Parathyroid adenoma (tissue), 2 donors: ENCODE results near the gene PADI3.

Experiments used
- H2AFZ ChIP-seq: fragments of 300-600 bp; sonication (generic); one replicate; pipeline ENCODE4 v1.7.0; 2017; ENCODE audit warnings: antibody characterized with exemption, mild to moderate bottlenecking
- H3K27ac ChIP-seq: fragments of 300-600 bp; sonication (generic); one replicate; pipeline ENCODE4 v1.7.0; 2017
- H3K27me3 ChIP-seq: fragments of 300-600 bp; sonication (generic); one replicate; pipeline ENCODE4 v1.7.0; 2017; ENCODE audit warnings: low read length; ENCODE audit not compliant: control insufficient read depth, insufficient read depth
- H3K36me3 ChIP-seq: fragments of 300-600 bp; sonication (generic); one replicate; pipeline ENCODE4 v1.7.0; 2017; ENCODE audit warnings: low read length; ENCODE audit not compliant: control insufficient read depth, insufficient read depth
- H3K4me1 ChIP-seq: fragments of 300-600 bp; sonication (generic); one replicate; pipeline ENCODE4 v1.7.0; 2017; ENCODE audit warnings: control low read depth
- H3K4me2 ChIP-seq: fragments of 300-600 bp; sonication (generic); one replicate; pipeline ENCODE4 v1.7.0; 2017; ENCODE audit warnings: low read length
- H3K4me3 ChIP-seq: fragments of 300-600 bp; sonication (generic); one replicate; pipeline ENCODE4 v1.7.0; 2017; ENCODE audit warnings: low read depth, low read length
- H3K79me2 ChIP-seq: fragments of 300-600 bp; sonication (generic); one replicate; pipeline ENCODE4 v1.7.0; 2017; ENCODE audit warnings: control low read depth
- H3K9ac ChIP-seq: fragments of 300-600 bp; sonication (generic); one replicate; pipeline ENCODE4 v1.7.0; 2017; ENCODE audit warnings: mild to moderate bottlenecking
- H3K9me3 ChIP-seq: fragments of 300-600 bp; sonication (generic); one replicate; pipeline ENCODE4 v1.7.0; 2017; ENCODE audit warnings: low read length; ENCODE audit not compliant: control insufficient read depth
- TF ChIP-seq, protein P1 (sequence below): fragments of 300-600 bp; sonication (generic); IDR thresholded peaks from one replicate; pipeline ENCODE4 v1.7.0; 2017; ENCODE audit warnings: antibody characterized with exemption, mild to moderate bottlenecking
- donor health status: primary hyperparathyroidism.

The PADI3 gene

GRCh38 chr1:17243274-17243673, 5.6 kb upstream of the PADI3 start:
- H3K4me3 ChIP-seq = no peak overlapping the region
- no peak overlapping the region for H3K4me2 ChIP-seq
- no peak overlapping the region for H2AFZ ChIP-seq
- H3K36me3 ChIP-seq = no peaks in the 10 kb centered on the region
- TF ChIP-seq, protein P1, sequence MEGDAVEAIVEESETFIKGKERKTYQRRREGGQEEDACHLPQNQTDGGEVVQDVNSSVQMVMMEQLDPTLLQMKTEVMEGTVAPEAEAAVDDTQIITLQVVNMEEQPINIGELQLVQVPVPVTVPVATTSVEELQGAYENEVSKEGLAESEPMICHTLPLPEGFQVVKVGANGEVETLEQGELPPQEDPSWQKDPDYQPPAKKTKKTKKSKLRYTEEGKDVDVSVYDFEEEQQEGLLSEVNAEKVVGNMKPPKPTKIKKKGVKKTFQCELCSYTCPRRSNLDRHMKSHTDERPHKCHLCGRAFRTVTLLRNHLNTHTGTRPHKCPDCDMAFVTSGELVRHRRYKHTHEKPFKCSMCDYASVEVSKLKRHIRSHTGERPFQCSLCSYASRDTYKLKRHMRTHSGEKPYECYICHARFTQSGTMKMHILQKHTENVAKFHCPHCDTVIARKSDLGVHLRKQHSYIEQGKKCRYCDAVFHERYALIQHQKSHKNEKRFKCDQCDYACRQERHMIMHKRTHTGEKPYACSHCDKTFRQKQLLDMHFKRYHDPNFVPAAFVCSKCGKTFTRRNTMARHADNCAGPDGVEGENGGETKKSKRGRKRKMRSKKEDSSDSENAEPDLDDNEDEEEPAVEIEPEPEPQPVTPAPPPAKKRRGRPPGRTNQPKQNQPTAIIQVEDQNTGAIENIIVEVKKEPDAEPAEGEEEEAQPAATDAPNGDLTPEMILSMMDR = no peak
- H3K27me3 ChIP-seq = no peaks in the 10 kb centered on the region
- H3K9ac ChIP-seq = no peak overlapping the region
- H3K27ac ChIP-seq = no peak overlapping the region
- H3K79me2 ChIP-seq = no peaks in the 10 kb centered on the region
- no peaks in the 10 kb centered on the region for H3K4me1 ChIP-seq
- H3K9me3 ChIP-seq = no peaks in the 10 kb centered on the region

- Histone ChIP-seq H3K79me2 (no peaks in the 10 kb centered on the region), H3K27me3 (no peaks in the 10 kb centered on the region), H2AFZ (no peak overlapping the region), H3K27ac (no peak overlapping the region), H3K9ac (no peak overlapping the region), H3K4me3 (no peak overlapping the region), H3K4me2 (no peak overlapping the region), H3K9me3 (no peaks in the 10 kb centered on the region), H3K36me3 (no peaks in the 10 kb centered on the region), H3K4me1 (no peaks in the 10 kb centered on the region)
- TF ChIP-seq, protein P1 = no peak
These were observed 3.8 kb upstream of the PADI3 start for GRCh38 chr1:17244821-17245740.

GRCh38 chr1:17245816-17246325, 3.0 kb upstream of the PADI3 start:
- Histone ChIP-seq H3K4me3 (no peak overlapping the region), H3K36me3 (no peaks in the 10 kb centered on the region), H3K4me1 (no peaks in the 10 kb centered on the region), H3K9me3 (no peaks in the 10 kb centered on the region), H2AFZ (no peak overlapping the region), H3K4me2 (no peak overlapping the region), H3K9ac (no peak overlapping the region), H3K79me2 (no peaks in the 10 kb centered on the region), H3K27me3 (no peaks in the 10 kb centered on the region), H3K27ac (no peak overlapping the region)
- TF ChIP-seq, protein P1 = no peak

GRCh38 chr1:17246971-17247370, 1.9 kb upstream of the PADI3 start:
- no peak overlapping the region for H3K4me2 ChIP-seq
- H3K36me3 ChIP-seq = no peaks in the 10 kb centered on the region
- TF ChIP-seq, protein P1 = no peak
- no peaks in the 10 kb centered on the region for H3K79me2 ChIP-seq
- H3K4me1 ChIP-seq = no peaks in the 10 kb centered on the region
- no peak overlapping the region for H3K9ac ChIP-seq
- H3K4me3 ChIP-seq = no peak overlapping the region
- H3K27me3 ChIP-seq = no peaks in the 10 kb centered on the region
- no peak overlapping the region for H2AFZ ChIP-seq
- no peak overlapping the region for H3K27ac ChIP-seq
- no peaks in the 10 kb centered on the region for H3K9me3 ChIP-seq
